GM12865 (cell line): ENCODE results near the gene HOXD13.

Source experiments
- DNase-seq: peaks from one replicate; pipeline ENCODE4 v3.0.0; 2010; ENCODE audit warnings: low read depth
- H3K4me3 ChIP-seq: 2 replicates; pipeline ENCODE4 v1.5.1; 2011; ENCODE audit warnings: mild to moderate bottlenecking, low read depth, low read length, control low read depth
- CTCF ChIP-seq: IDR thresholded peaks from 2 replicates; pipeline ENCODE4 v1.5.1; 2011; ENCODE audit warnings: low read length, control low read depth, low read depth, inconsistent platforms; ENCODE audit not compliant: insufficient read depth; ENCODE audit errors: missing control alignments

The HOXD13 gene

GRCh38 chr2:176130957-176131847 lies 38.7 kb downstream of the HOXD13 start:
- no peak overlapping the region for H3K4me3 ChIP-seq
- no peak for DNase-seq
- no peak for TF ChIP-seq CTCF

- no peak for DNase-seq
- TF ChIP-seq CTCF = no peak
- H3K4me3 ChIP-seq = no peak overlapping the region
These were observed 39.3 kb downstream of the HOXD13 start for GRCh38 chr2:176131848-176132158.

GRCh38 chr2:176132205-176133171 lies 40.0 kb downstream of the HOXD13 start:
- no peak for TF ChIP-seq CTCF
- DNase-seq = no peak
- no peak overlapping the region for H3K4me3 ChIP-seq

GRCh38 chr2:176133389-176133788 lies 40.9 kb downstream of the HOXD13 start:
- no peak for DNase-seq
- TF ChIP-seq CTCF = no peak
- no peak overlapping the region for H3K4me3 ChIP-seq

- DNase-seq = no peak
- TF ChIP-seq CTCF = no peak
- H3K4me3 ChIP-seq = no peak overlapping the region
These were observed 41.5 kb downstream of the HOXD13 start for GRCh38 chr2:176134035-176134434.

- DNase-seq = no peak
- no peak overlapping the region for H3K4me3 ChIP-seq
- TF ChIP-seq CTCF = no peak
These were observed 42.5 kb downstream of the HOXD13 start for GRCh38 chr2:176135035-176135440.
